HepG2 (cell line): ENCODE data around the gene DGCR8. TPM values are rescaled to one million over a fixed set of nuclear protein-coding genes. Genes with fewer than 3 reads are reported as not detected.

Experiments used
- ARNT ChIP-seq: fragments of 450-650 bp; IDR thresholded peaks from 2 replicates; pipeline ENCODE4 v1.6.1; 2017
- FOXK2 ChIP-seq: fragments of 450-650 bp; IDR thresholded peaks from 2 replicates; pipeline ENCODE4 v1.6.1; 2016
- KLF16 ChIP-seq, 2 experiments: sonication (generic) in 1 of 2; formaldehyde crosslinking in 1 of 2; IDR thresholded peaks; 2 replicates each; pipeline versions ENCODE4 v1.6.1 to v1.8.0; 2016 to 2023; ENCODE audit warnings: missing genetic modification reagents in 2 of 2, missing compliant biosample characterization in 1 of 2
- POLR2G ChIP-seq: fragments of 200-400 bp; formaldehyde crosslinking; IDR thresholded peaks from 2 replicates; pipeline ENCODE4 v1.6.1; 2018; ENCODE audit warnings: mild to moderate bottlenecking, low read depth, low read length, moderate library complexity
- REST ChIP-seq, 2 experiments: IDR thresholded peaks; 2 replicates each; pipeline ENCODE4 v1.6.1; 2011 to 2012; ENCODE audit warnings: low read length in 2 of 2, borderline replicate concordance in 1 of 2, low read depth in 1 of 2, mild to moderate bottlenecking in 1 of 2, moderate library complexity in 1 of 2
- RNF219 ChIP-seq: sonication (generic); formaldehyde crosslinking; IDR thresholded peaks from 2 replicates; pipeline ENCODE4 v1.5.0; 2020; ENCODE audit warnings: mild to moderate bottlenecking, missing genetic modification reagents
- TBL1XR1 ChIP-seq: fragments of 150-350 bp; IDR thresholded peaks from 2 replicates; pipeline ENCODE4 v1.6.1; 2014; ENCODE audit warnings: borderline replicate concordance, low read length; ENCODE audit not compliant: partially characterized antibody
- TCF7 ChIP-seq: sonication (generic); IDR thresholded peaks from 2 replicates; pipeline ENCODE4 v1.6.1; 2016; ENCODE audit warnings: antibody characterized with exemption, low read depth
- THRA ChIP-seq: sonication (generic); formaldehyde crosslinking; IDR thresholded peaks from 2 replicates; pipeline ENCODE4 v1.4.0; 2020; ENCODE audit warnings: missing genetic modification reagents, borderline replicate concordance
- ZBTB25 ChIP-seq: IDR thresholded peaks from 2 replicates; pipeline ENCODE4 v1.6.1; 2018; ENCODE audit warnings: missing genetic modification reagents
- ZBTB3 ChIP-seq: sonication (generic); formaldehyde crosslinking; IDR thresholded peaks from 2 replicates; pipeline ENCODE4 v1.4.0; 2020; ENCODE audit warnings: low read depth, mild to moderate bottlenecking, moderate library complexity, missing genetic modification reagents, borderline replicate concordance
- ZNF660 ChIP-seq: sonication (generic); formaldehyde crosslinking; IDR thresholded peaks from 2 replicates; pipeline ENCODE4 v1.5.1; 2020; ENCODE audit warnings: mild to moderate bottlenecking, low read depth, missing genetic modification reagents, borderline replicate concordance
- polyA plus RNA-seq, 8 experiments: library from polyadenylated mRNA; depleted of rRNA in 3 of 8; stranded (reverse) in 7 of 8; unstranded in 1 of 8; fragments of >200 nt; fragmentation: Illumina TruSeq in 4 of 8; extraction: Trizol in 4 of 8; gene quantifications; 2 replicates each; pipeline versions ENCODE4 v1.2.1 to v1.2.3, GENCODE V29; 2011 to 2016; ENCODE audit warnings: low read depth in 4 of 8, missing spikeins in 1 of 8, mixed read lengths in 1 of 8; ENCODE audit not compliant: insufficient read depth in 1 of 8
- total RNA-seq, 5 experiments: library from RNA; depleted of rRNA; stranded (reverse); fragments of >200 nt; fragmentation: Illumina TruSeq; extraction: Trizol; gene quantifications; 2 replicates each; pipeline ENCODE4 v1.2.3, GENCODE V29; 2016; ENCODE audit warnings: low read depth in 1 of 5
- TF ChIP-seq, protein P1 (sequence below): sonication (generic); formaldehyde crosslinking; conservative IDR thresholded peaks from 2 replicates; pipeline ENCODE4 v1.8.0; 2022; ENCODE audit warnings: low read depth, missing genetic modification reagents
- TF ChIP-seq, protein P2 (sequence below): sonication (generic); formaldehyde crosslinking; conservative IDR thresholded peaks from 2 replicates; pipeline ENCODE4 v1.4.0; 2020; ENCODE audit warnings: missing genetic modification reagents

DGCR8 gene
- total and polyA plus RNA-seq, 2 of the 13 experiments (the other 11 are each of a cell fraction or from before 2014, with no cell fraction given) = 10.2 to 23.2 TPM

DNA sequence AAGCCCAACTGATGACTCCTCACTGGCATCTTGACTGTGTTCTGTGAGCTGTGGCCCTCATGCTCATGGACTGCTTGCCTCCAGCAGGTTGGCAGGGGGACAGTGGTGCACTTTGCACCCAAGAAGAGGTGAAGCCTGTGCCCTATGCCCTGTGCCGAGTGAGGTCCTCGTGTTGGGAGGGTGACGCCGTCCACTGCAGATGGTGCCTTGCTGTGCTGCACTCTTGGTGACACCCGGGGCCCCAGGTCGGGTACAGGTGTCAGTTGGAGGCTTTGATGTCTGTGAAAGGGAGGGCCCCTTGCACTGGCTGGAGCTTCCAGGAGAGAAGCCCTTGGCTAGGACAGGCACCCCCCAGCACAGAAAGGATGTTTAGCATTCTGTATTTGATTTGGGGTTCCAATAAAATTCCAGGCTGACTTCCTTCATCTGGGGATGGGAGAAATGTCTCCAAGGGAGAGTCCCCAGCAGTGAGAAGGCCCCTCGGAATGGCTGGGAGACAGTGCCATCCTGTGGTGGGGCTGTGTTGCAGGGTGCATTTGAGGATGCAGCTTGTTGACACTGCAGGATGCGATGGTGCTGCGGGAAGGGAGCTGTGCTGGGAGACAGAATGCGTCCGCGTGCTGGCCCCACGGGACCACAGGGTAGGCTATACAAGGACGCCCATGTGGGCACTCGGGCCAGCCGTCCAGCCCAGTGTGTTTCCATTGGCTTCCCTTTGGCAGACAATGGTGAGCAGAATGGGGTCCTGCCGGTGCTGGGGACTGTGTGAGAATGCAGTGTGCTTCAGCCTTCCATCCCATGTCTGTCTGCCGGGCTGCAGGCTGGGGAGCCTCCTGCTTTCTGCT lies 49.1 kb downstream of the DGCR8 start (continued):
- TF ChIP-seq TBL1XR1 (no peak), ARNT (no peak), RNF219 (no peak), POLR2G (peak; percentile 18; the same call in 1 of the 2 replicates), FOXK2 (0 out of 2 replicates have a peak, but pooled peaks have one; percentile 30), ZBTB25 (CRISPR knock-in tag) (0 out of 2 replicates have a peak, but pooled peaks have one; percentile 23), KLF16 (CRISPR knock-in tag; IDR thresholded peaks at IDR 0.05) (peak in 1 of 2 experiments; percentile 34; a peak in 1 of 4 replicates), THRA (peak; percentile 70; the same call in 1 of the 2 replicates), TCF7 (peak; percentile 67; the same call in 1 of the 2 replicates), ZBTB3 (CRISPR knock-in tag) (no peak), ZNF660 (CRISPR knock-in tag) (no peak), REST (IDR thresholded peaks at IDR 0.05; ENCODE audit: borderline replicate concordance in 1 of 2, low read depth in 1 of 2, low read length in 2 of 2) (no peak)
- TF ChIP-seq, protein P1, sequence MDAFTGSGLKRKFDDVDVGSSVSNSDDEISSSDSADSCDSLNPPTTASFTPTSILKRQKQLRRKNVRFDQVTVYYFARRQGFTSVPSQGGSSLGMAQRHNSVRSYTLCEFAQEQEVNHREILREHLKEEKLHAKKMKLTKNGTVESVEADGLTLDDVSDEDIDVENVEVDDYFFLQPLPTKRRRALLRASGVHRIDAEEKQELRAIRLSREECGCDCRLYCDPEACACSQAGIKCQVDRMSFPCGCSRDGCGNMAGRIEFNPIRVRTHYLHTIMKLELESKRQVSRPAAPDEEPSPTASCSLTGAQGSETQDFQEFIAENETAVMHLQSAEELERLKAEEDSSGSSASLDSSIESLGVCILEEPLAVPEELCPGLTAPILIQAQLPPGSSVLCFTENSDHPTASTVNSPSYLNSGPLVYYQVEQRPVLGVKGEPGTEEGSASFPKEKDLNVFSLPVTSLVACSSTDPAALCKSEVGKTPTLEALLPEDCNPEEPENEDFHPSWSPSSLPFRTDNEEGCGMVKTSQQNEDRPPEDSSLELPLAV = no peak
- TF ChIP-seq, protein P2, sequence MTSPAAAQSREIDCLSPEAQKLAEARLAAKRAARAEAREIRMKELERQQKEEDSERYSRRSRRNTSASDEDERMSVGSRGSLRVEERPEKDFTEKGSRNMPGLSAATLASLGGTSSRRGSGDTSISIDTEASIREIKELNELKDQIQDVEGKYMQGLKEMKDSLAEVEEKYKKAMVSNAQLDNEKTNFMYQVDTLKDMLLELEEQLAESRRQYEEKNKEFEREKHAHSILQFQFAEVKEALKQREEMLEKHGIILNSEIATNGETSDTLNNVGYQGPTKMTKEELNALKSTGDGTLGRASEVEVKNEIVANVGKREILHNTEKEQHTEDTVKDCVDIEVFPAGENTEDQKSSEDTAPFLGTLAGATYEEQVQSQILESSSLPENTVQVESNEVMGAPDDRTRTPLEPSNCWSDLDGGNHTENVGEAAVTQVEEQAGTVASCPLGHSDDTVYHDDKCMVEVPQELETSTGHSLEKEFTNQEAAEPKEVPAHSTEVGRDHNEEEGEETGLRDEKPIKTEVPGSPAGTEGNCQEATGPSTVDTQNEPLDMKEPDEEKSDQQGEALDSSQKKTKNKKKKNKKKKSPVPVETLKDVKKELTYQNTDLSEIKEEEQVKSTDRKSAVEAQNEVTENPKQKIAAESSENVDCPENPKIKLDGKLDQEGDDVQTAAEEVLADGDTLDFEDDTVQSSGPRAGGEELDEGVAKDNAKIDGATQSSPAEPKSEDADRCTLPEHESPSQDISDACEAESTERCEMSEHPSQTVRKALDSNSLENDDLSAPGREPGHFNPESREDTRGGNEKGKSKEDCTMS (CRISPR knock-in tag) = no peak
